OCI-LY1 (cell line): Measurements from ENCODE around the gene FAM107B.

ENCODE experiments used
- H2AFZ ChIP-seq: fragments of 200-600 bp; sonication (generic), shearing (Covaris generic); 2 replicates; pipeline ENCODE4 v1.6.0; 2014; ENCODE audit warnings: antibody characterized with exemption, mild to moderate bottlenecking, low read length
- H3F3A ChIP-seq: fragments of 200-600 bp; sonication (generic), shearing (Covaris generic); 2 replicates; pipeline ENCODE4 v1.6.0; 2014; ENCODE audit warnings: mild to moderate bottlenecking, antibody characterized with exemption, low read length, moderate library complexity; ENCODE audit not compliant: insufficient read depth
- H3K27ac ChIP-seq: fragments of 200-600 bp; sonication (generic); 2 replicates; pipeline ENCODE4 v1.5.1; 2014; ENCODE audit warnings: low read length, mixed run types, mild to moderate bottlenecking, low read depth; ENCODE audit not compliant: poor library complexity, severe bottlenecking
- H3K27me3 ChIP-seq: fragments of 200-600 bp; sonication (generic); 2 replicates; pipeline ENCODE4 v1.6.0; 2014; ENCODE audit warnings: antibody characterized with exemption, mild to moderate bottlenecking, low read length, moderate library complexity; ENCODE audit not compliant: insufficient read depth
- H3K36me3 ChIP-seq: fragments of 200-600 bp; sonication (generic); 2 replicates; pipeline ENCODE4 v1.6.1; 2014; ENCODE audit warnings: mild to moderate bottlenecking, antibody characterized with exemption, low read length, moderate library complexity, mixed read lengths; ENCODE audit not compliant: insufficient read depth
- H3K4me1 ChIP-seq: fragments of 200-600 bp; sonication (generic); 2 replicates; pipeline ENCODE4 v1.5.1; 2014; ENCODE audit warnings: mild to moderate bottlenecking, low read length, moderate library complexity; ENCODE audit not compliant: insufficient read depth, severe bottlenecking
- H3K4me2 ChIP-seq: fragments of 200-600 bp; sonication (generic), shearing (Covaris generic); 2 replicates; pipeline ENCODE4 v1.6.1; 2014; ENCODE audit warnings: low read length
- H3K4me3 ChIP-seq: fragments of 200-600 bp; sonication (generic); 2 replicates; pipeline ENCODE4 v1.5.1; 2014; ENCODE audit warnings: low read length, low read depth, mild to moderate bottlenecking, mixed read lengths; ENCODE audit not compliant: poor library complexity, severe bottlenecking
- H3K79me2 ChIP-seq: fragments of 200-600 bp; shearing (Covaris generic); 2 replicates; pipeline ENCODE4 v1.6.1; 2016; ENCODE audit warnings: mixed run types, low read length, mixed read lengths; ENCODE audit not compliant: insufficient read depth
- H3K9ac ChIP-seq: fragments of 200-600 bp; sonication (generic), shearing (Covaris generic); 2 replicates; pipeline ENCODE4 v1.6.1; 2014; ENCODE audit warnings: mild to moderate bottlenecking, low read length, mixed read lengths
- H3K9me2 ChIP-seq: fragments of 200-600 bp; sonication (generic), shearing (Covaris generic); 2 replicates; pipeline ENCODE4 v1.6.1; 2014; ENCODE audit warnings: low read depth, mild to moderate bottlenecking, low read length, mixed read lengths
- H3K9me3 ChIP-seq: fragments of 200-600 bp; shearing (Covaris generic); 2 replicates; pipeline ENCODE4 v1.6.1; 2014; ENCODE audit warnings: low read length, mixed read lengths
- H4K20me1 ChIP-seq: fragments of 200-600 bp; sonication (generic), shearing (Covaris generic); 2 replicates; pipeline ENCODE4 v1.6.0; 2016; ENCODE audit warnings: mild to moderate bottlenecking, low read length; ENCODE audit not compliant: insufficient read depth
- CTCF ChIP-seq: fragments of 200-600 bp; sonication (generic), shearing (Covaris generic); IDR thresholded peaks from 2 replicates; pipeline ENCODE4 v1.5.1; 2017; ENCODE audit warnings: mild to moderate bottlenecking, antibody characterized with exemption, low read length, moderate library complexity, mixed read lengths
- EZH2 ChIP-seq: fragments of 200-600 bp; sonication (generic), shearing (Covaris generic); IDR thresholded peaks from 2 replicates; pipeline ENCODE4 v1.8.0; 2017; ENCODE audit warnings: borderline replicate concordance, mixed run types, mild to moderate bottlenecking, antibody characterized with exemption, low read length, moderate library complexity, mixed read lengths

Gene FAM107B

GRCh38 chr10:14800397-14800796 lies 25.7 kb upstream of the FAM107B start:
- Histone ChIP-seq H3K79me2 (no peaks in the 10 kb centered on the region), H2AFZ (no peak overlapping the region), H3K9me3 (no peaks in the 10 kb centered on the region), H3K36me3 (no peaks in the 10 kb centered on the region), H3K4me3 (no peak overlapping the region), H3F3A (no peaks in the 10 kb centered on the region), H3K4me2 (no peak overlapping the region), H3K27ac (no peak overlapping the region), H3K9ac (no peak overlapping the region), H3K27me3 (no peaks in the 10 kb centered on the region), H4K20me1 (no peaks in the 10 kb centered on the region), H3K4me1 (peaks cover 18% of the 10 kb centered on the region), H3K9me2 (no peaks in the 10 kb centered on the region)
- no peak for TF ChIP-seq EZH2
- TF ChIP-seq CTCF = no peak

GRCh38 chr10:14798636-14799035 lies 23.9 kb upstream of the FAM107B start:
- TF ChIP-seq CTCF (no peak), EZH2 (no peak)
- H3K9me2 ChIP-seq = no peaks in the 10 kb centered on the region
- no peaks in the 10 kb centered on the region for H3F3A ChIP-seq
- peaks cover 18% of the 10 kb centered on the region for H3K4me1 ChIP-seq
- H3K27me3 ChIP-seq = no peaks in the 10 kb centered on the region
- H3K9me3 ChIP-seq = no peaks in the 10 kb centered on the region
- no peak overlapping the region for H2AFZ ChIP-seq
- H3K79me2 ChIP-seq = no peaks in the 10 kb centered on the region
- H4K20me1 ChIP-seq = no peaks in the 10 kb centered on the region
- no peak overlapping the region for H3K27ac ChIP-seq
- no peaks in the 10 kb centered on the region for H3K36me3 ChIP-seq
- H3K4me3 ChIP-seq = no peak overlapping the region
- H3K4me2 ChIP-seq = no peak overlapping the region
- H3K9ac ChIP-seq = no peak overlapping the region

- Histone ChIP-seq H4K20me1 (no peaks in the 10 kb centered on the region), H3K27me3 (peaks cover 7% of the 10 kb centered on the region; the same call in 1 of the 2 replicates), H3K9me3 (peaks cover 14% of the 10 kb centered on the region; the same call in 1 of the 2 replicates), H2AFZ (no peak overlapping the region), H3K4me2 (no peak overlapping the region), H3K4me3 (no peak overlapping the region), H3F3A (no peaks in the 10 kb centered on the region), H3K79me2 (no peaks in the 10 kb centered on the region), H3K9ac (no peak overlapping the region), H3K4me1 (no peaks in the 10 kb centered on the region), H3K36me3 (no peaks in the 10 kb centered on the region; the same call in 1 of the 2 replicates), H3K27ac (no peak overlapping the region), H3K9me2 (no peaks in the 10 kb centered on the region)
- TF ChIP-seq EZH2 = no peak
- no peak for TF ChIP-seq CTCF
Observed at GRCh38 chr10:14787938-14788337, 13.2 kb upstream of the FAM107B start.
